GM18858 (cell line): ENCODE data around the gene S100A6.

Experiments
- ATAC-seq: cut with Tn5 transposase; IDR thresholded peaks from one replicate; pipeline ENCODE4 v1.9.1; 2021; ENCODE audit not compliant: unreplicated experiment

The S100A6 gene

GRCh38 chr1:153505576-153505975 lies 30.2 kb downstream of the S100A6 start:
- ATAC-seq = no peak

DNA sequence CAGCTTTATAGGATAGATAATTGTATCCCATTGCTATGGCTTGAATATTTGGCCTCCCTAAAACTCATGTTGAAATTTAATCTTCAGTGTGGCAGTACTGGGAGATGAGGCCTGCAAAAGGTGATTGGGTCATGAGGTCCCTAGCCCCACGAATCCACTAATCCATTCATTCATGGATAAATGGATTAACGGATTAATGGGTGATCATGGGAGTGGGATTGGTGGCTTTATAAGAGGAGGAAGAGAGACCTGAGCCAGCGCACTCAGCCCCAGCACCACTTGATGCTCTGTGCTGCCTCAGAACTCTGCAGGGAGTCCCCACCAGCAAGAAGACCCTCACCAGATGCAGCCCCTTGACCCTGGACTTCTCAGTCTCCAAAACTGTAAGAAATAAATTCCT lies 32.0 kb downstream of the S100A6 start:
- ATAC-seq = no peak

DNA sequence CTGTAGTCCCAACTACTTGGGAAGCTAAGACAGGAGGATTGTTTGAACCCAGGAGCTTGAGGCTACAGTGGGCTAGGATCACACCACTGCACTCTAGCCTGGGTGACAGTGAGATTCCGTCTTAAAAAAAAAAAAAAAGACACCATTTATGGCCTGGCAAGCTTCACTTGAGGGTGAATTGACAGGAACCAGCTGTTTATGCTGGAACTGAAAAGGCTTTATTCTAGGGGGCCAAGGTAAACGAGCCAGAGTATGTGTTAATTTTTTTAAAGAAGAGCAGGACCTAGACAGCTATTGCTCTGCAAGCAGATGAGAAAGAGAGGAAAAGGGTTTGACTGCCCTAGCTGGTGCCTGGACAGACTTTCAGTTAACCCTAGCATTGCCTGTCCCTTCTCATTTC lies 37.0 kb downstream of the S100A6 start:
- no peak for ATAC-seq

GRCh38 chr1:153495536-153495935 lies 40.3 kb downstream of the S100A6 start:
- ATAC-seq = no peak

- no peak for ATAC-seq
Measured at GRCh38 chr1:153494976-153495535, 40.7 kb downstream of the S100A6 start.

- no peak for ATAC-seq
Measured at GRCh38 chr1:153493343-153493960, 42.3 kb downstream of the S100A6 start.

DNA sequence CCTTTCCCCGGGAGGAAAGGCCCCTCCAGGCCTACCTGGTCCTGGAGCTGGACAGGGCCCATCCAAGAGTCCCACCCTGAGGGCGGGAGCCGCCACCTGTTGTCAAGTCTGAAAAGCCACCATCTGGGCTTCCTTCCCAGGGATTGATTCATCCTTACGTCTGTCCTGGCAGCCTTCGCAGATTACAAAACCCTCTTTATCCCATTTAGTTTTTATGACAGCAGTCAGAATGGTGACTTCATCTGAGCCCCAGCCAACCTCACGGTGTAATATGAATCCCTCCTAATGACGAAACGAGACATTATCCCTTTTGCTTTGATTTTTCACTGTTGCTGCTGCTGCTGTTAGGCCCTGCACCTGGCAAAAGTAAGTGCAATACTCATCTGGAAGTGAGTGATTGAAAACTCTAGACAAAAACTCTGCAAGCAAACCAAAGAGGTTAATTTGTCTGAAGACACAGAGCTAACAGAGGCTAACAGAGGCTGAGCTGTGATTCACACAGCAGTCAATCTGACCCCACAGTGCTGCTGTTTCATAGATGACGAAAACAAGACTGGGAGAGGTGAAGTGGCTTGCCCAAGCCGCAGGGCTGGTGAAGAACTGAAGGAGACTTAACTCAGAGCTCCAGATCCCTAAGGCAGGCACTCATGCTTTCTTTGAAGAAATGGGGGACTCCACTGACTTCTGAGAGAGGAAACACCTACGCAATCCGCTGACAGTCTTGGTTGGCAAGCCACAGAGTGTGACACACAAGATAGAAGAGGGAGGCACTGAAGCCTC lies 45.3 kb downstream of the S100A6 start:
- ATAC-seq = no peak

- ATAC-seq = no peak
Measured at GRCh38 chr1:153488731-153489130, 47.1 kb downstream of the S100A6 start.

DNA sequence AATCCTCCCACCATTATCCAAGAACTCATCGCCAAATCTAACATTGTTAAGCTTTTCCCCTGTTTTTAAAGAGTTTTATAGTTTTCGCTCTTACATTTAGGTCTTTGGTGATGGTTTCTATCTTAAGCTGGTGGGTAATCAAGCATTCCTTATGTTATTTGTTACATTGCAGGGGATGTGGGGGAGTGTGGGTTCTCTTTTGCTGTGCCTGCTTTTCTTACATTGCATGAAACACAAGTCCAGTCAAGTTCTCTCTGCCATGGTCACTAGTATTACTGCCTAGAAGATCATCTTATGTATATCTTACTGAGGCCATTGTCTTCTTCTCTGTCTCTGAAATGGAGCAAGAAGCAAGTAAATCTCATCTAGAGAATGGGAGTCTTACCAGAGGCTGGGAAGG lies 48.1 kb downstream of the S100A6 start:
- no peak for ATAC-seq

DNA sequence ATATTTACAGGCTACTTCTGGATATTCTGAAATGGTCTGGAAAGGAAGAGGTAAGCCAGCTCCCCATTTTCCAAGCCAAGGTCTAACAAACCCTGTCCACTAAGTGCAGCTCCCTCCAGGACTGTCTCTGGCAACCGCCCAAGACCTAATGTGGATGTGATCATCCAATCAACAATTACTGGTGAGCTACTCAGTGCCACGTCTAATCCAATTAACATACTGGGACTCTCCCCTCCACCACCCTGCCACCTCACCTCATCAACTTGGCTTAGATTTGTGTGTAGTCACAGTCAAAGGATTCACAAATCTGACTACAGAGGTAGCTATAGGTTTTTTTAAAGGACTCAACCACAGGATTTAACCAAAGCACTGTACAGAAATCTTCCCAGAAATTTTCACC lies 49.9 kb downstream of the S100A6 start:
- no peak for ATAC-seq
